ENCODE results near the gene SPTY2D1. TPM values are rescaled to one million over a fixed set of nuclear protein-coding genes. Genes with fewer than 3 reads are reported as not detected.

Gene SPTY2D1
- total RNA-seq, 1 experiment from 2014 or later, result 16.1 TPM

GRCh38 chr11:18624161-18624560, 10.0 kb downstream of the SPTY2D1 start:
- H3K27ac ChIP-seq (ENCODE audit: low read depth, low read length, poor library complexity, severe bottlenecking), result no peak overlapping the region
- POLR2A ChIA-PET (ENCODE audit: low non-redundant PET), result no interaction called here
- H3K27me3 ChIP-seq (replicated peaks; ENCODE audit: insufficient read depth, low read depth, low read length, poor library complexity), result no peaks in the 10 kb centered on the region
- H3K9me3 ChIP-seq (ENCODE audit: low read depth, low read length, poor library complexity, severe bottlenecking), result no peaks in the 10 kb centered on the region
- DNase-seq (ENCODE audit: low spot score), result no peak
- H3K4me3 ChIP-seq (ENCODE audit: low read depth, low read length, poor library complexity, severe bottlenecking), result no peak overlapping the region
- no peaks in the 10 kb centered on the region for H3K4me1 ChIP-seq (ENCODE audit: insufficient read depth, low read length, poor library complexity, severe bottlenecking)
- BruUV-seq (replicated peaks), result no TSS peak
- no peak for TF ChIP-seq EZH2 (IDR thresholded peaks at IDR 0.05; ENCODE audit: borderline replicate concordance, low read depth, low read length, poor library complexity, severe bottlenecking)
- TF ChIP-seq CTCF (conservative IDR thresholded peaks at IDR 0.05; ENCODE audit: low read depth, low read length), result no peak
- CTCF ChIA-PET, result no interaction called here
- intact Hi-C loops (cut with micrococcal nuclease; ENCODE audit: unreplicated experiment), result no loop called here
- H3K36me3 ChIP-seq (ENCODE audit: insufficient read depth, low read length, poor library complexity, severe bottlenecking), result no peaks in the 10 kb centered on the region

- Histone ChIP-seq H3K4me3 (ENCODE audit: low read depth, low read length, poor library complexity, severe bottlenecking) (no peak overlapping the region), H3K36me3 (ENCODE audit: insufficient read depth, low read length, poor library complexity, severe bottlenecking) (no peaks in the 10 kb centered on the region), H3K27me3 (replicated peaks; ENCODE audit: insufficient read depth, low read depth, low read length, poor library complexity) (no peaks in the 10 kb centered on the region), H3K9me3 (ENCODE audit: low read depth, low read length, poor library complexity, severe bottlenecking) (no peaks in the 10 kb centered on the region), H3K4me1 (ENCODE audit: insufficient read depth, low read length, poor library complexity, severe bottlenecking) (no peaks in the 10 kb centered on the region), H3K27ac (ENCODE audit: low read depth, low read length, poor library complexity, severe bottlenecking) (no peak overlapping the region)
- POLR2A ChIA-PET (ENCODE audit: low non-redundant PET), result no interaction called here
- no peak for TF ChIP-seq CTCF (conservative IDR thresholded peaks at IDR 0.05; ENCODE audit: low read depth, low read length)
- no peak for TF ChIP-seq EZH2 (IDR thresholded peaks at IDR 0.05; ENCODE audit: borderline replicate concordance, low read depth, low read length, poor library complexity, severe bottlenecking)
- no TSS peak for BruUV-seq (replicated peaks)
- intact Hi-C loops (cut with micrococcal nuclease; ENCODE audit: unreplicated experiment), result no loop called here
- CTCF ChIA-PET, result no interaction called here
- no peak for DNase-seq (ENCODE audit: low spot score)
Observed at GRCh38 chr11:18623707-18624106, 10.4 kb downstream of the SPTY2D1 start.

GRCh38 chr11:18618342-18619025, 15.7 kb downstream of the SPTY2D1 start:
- H3K27me3 ChIP-seq (replicated peaks; ENCODE audit: insufficient read depth, low read depth, low read length, poor library complexity), result no peaks in the 10 kb centered on the region
- intact Hi-C loops (cut with micrococcal nuclease; ENCODE audit: unreplicated experiment), result no loop called here
- no peaks in the 10 kb centered on the region for H3K9me3 ChIP-seq (ENCODE audit: low read depth, low read length, poor library complexity, severe bottlenecking)
- POLR2A ChIA-PET (ENCODE audit: low non-redundant PET), result no interaction called here
- peaks cover 10% of the 10 kb centered on the region for H3K36me3 ChIP-seq (ENCODE audit: insufficient read depth, low read length, poor library complexity, severe bottlenecking)
- H3K27ac ChIP-seq (ENCODE audit: low read depth, low read length, poor library complexity, severe bottlenecking), result no peak overlapping the region
- TF ChIP-seq CTCF (conservative IDR thresholded peaks at IDR 0.05; ENCODE audit: low read depth, low read length), result no peak
- no peak for TF ChIP-seq EZH2 (IDR thresholded peaks at IDR 0.05; ENCODE audit: borderline replicate concordance, low read depth, low read length, poor library complexity, severe bottlenecking)
- no peak overlapping the region for H3K4me3 ChIP-seq (ENCODE audit: low read depth, low read length, poor library complexity, severe bottlenecking)
- BruUV-seq (replicated peaks), result no TSS peak
- H3K4me1 ChIP-seq (ENCODE audit: insufficient read depth, low read length, poor library complexity, severe bottlenecking), result no peaks in the 10 kb centered on the region
- no peak for DNase-seq (ENCODE audit: low spot score)
- CTCF ChIA-PET, result no interaction called here
